Jurkat, Clone E6-1 (cell line): ENCODE measurements around the gene TMEM150B.

Experiments used
- DNase-seq: peaks from one replicate; pipeline ENCODE4 v3.0.0-alpha.2; 2011; ENCODE audit warnings: low read depth, low spot score
- H3K4me3 ChIP-seq: 2 replicates; pipeline ENCODE4 v1.5.1; 2011; ENCODE audit warnings: mild to moderate bottlenecking, low read length, control low read depth, moderate library complexity

TMEM150B gene

DNA sequence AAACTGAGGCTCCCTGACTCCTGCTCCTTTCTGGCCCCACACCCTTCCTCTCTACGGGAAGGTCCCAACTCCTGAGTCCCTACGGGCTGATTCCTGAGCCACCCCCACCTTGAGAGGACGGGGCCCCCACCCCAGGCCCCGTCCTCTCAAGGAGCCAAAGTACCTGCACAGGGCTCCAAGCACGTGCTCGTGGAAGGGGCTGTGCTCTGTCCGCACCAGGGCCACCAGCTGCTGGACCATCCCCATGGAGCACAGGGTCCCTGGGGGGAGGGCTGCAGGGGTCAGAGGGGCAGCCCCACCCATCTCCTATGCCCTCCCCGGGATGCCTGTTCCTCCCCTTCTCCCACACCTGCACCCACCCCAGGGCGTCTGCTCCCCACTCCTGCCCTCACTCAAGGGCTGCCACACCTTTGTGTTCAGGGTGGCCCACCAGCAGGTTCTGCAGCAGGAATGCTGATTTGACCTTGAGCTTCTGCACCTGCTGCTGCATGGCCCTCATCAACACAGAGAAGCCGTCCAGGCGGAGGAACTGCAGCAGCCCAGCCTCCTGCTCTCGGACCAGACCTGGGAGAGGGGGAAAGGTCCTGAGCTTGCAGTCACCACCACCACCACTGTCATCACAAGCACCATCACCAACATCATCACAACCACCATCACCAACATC, 59.3 kb downstream of the TMEM150B start:
- DNase-seq = no peak
- H3K4me3 ChIP-seq = no peak overlapping the region

DNA sequence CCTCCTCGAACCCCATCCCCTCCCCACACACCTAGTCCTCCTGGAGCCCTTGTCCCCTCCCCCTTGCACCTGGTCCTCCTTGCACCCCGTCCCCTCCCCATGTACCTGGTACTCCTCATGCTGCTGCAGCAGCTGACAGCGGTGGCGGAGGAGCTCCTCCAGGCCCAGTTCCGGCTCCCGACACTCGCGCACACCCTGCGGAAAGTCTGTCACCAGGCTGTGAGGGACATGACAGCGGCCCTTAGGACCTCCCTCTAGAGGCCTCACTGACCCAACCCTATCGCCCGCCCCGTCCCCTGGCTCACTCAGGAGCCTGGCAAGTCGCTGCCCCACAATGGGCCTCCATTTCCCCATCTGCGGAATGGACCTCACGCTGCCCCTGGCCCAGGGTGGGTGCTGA, 60.0 kb downstream of the TMEM150B start:
- DNase-seq = no peak
- H3K4me3 ChIP-seq = no peak overlapping the region

DNA sequence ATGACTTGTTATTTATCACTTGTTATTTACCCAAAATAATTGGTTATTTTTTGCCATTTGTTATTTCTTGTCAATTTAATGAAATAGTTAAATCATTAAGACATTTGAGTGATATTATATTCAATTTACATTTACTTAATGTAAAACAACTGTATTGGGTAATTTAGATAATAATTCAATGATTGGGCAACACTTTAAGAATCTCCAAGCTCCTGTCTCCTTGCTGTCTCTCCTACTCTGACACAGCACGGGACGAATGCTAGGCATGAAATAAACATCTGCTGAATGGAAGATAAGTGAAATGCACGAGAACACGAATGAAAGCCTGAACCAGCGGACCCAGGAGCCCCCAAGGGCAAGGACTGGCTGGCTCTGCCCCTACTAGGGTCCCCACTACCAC, 60.6 kb downstream of the TMEM150B start:
- H3K4me3 ChIP-seq = no peak overlapping the region

More for the DNA sequence above, 60.6 kb downstream of the TMEM150B start:
- DNase-seq = no peak
